H1 (cell line): Measurements from ENCODE around the gene CELF4. TPM values are rescaled to one million over a fixed set of nuclear protein-coding genes. Genes with fewer than 3 reads are reported as not detected.

Experiments
- CTCF ChIA-PET: fragments of 300-600 bp; sonication (Branson Sonifier 250); formaldehyde crosslinking; loops from one replicate; lab custom pipeline; 2021; ENCODE audit not compliant: partially characterized antibody; lab: Charles Lee
- POLR2A ChIA-PET: fragments of 300-600 bp; sonication (Branson Sonifier 250); formaldehyde crosslinking; loops from one replicate; lab custom pipeline; 2021; ENCODE audit warnings: inconsistent platforms; ENCODE audit not compliant: partially characterized antibody; lab: Charles Lee
- DNase-seq, 2 experiments: peaks; one replicate each; pipeline versions ENCODE4 v3.0.0 to v3.0.0-alpha.2; 2010 to 2022; ENCODE audit warnings: low spot score in 2 of 2, low read depth in 1 of 2, mixed read lengths in 1 of 2
- FAIRE-seq: peaks from 2 replicates; lab custom pipeline; 2011; peaks lifted over from hg19 to GRCh38; lab: Jason Lieb, UNC
- H2AFZ ChIP-seq: 2 replicates; pipeline ENCODE4 v1.8.1; 2012; ENCODE audit warnings: low read length, inconsistent platforms
- H2AK5ac ChIP-seq: 2 replicates; pipeline ENCODE4 v1.6.1; 2013; ENCODE audit warnings: low read depth, low read length
- H2BK120ac ChIP-seq: replicated peaks from 2 replicates; pipeline ENCODE3; 2013; ENCODE audit warnings: low read depth, low read length, inconsistent platforms
- H2BK12ac ChIP-seq: 2 replicates; pipeline ENCODE4 v1.6.1; 2013; ENCODE audit warnings: low read depth, low read length
- H2BK15ac ChIP-seq: 2 replicates; pipeline ENCODE4 v1.6.1; 2013; ENCODE audit warnings: low read length
- H2BK20ac ChIP-seq: 2 replicates; pipeline ENCODE4 v1.6.1; 2013; ENCODE audit warnings: low read length
- H2BK5ac ChIP-seq: 2 replicates; pipeline ENCODE4 v1.6.1; 2013; ENCODE audit warnings: low read depth, low read length
- H3K14ac ChIP-seq: 2 replicates; pipeline ENCODE4 v1.6.1; 2013; ENCODE audit warnings: inconsistent platforms; ENCODE audit not compliant: insufficient read length
- H3K18ac ChIP-seq: 2 replicates; pipeline ENCODE4 v1.6.1; 2013; ENCODE audit warnings: low read length; ENCODE audit errors: extremely low read depth
- H3K23ac ChIP-seq: 2 replicates; pipeline ENCODE4 v1.6.1; 2013; ENCODE audit warnings: inconsistent platforms; ENCODE audit not compliant: insufficient read length
- H3K23me2 ChIP-seq: 2 replicates; pipeline ENCODE4 v1.6.1; 2013; ENCODE audit warnings: low read depth, low read length
- H3K27ac ChIP-seq: 2 replicates; pipeline ENCODE4 v1.6.1; 2011; ENCODE audit warnings: low read depth, low read length, inconsistent platforms
- H3K27me3 ChIP-seq, 4 experiments: replicated peaks in 1 of 4; 1 replicate in 1 of 4; 2 replicates in 3 of 4; pipeline versions ENCODE4 v1.6.1 to v1.8.1; 2011 to 2013; ENCODE audit warnings: low read length in 3 of 4, mild to moderate bottlenecking in 3 of 4, inconsistent platforms in 2 of 4, mixed read lengths in 2 of 4, moderate library complexity in 1 of 4; ENCODE audit not compliant: control insufficient read depth in 3 of 4, insufficient read depth in 3 of 4; ENCODE audit errors: extremely low read depth in 1 of 4
- H3K36me3 ChIP-seq, 4 experiments: 2 replicates each; pipeline versions ENCODE4 v1.6.1 to v1.8.1; 2011 to 2013; ENCODE audit warnings: mild to moderate bottlenecking in 4 of 4, low read length in 3 of 4, moderate library complexity in 2 of 4, control low read depth in 1 of 4, inconsistent platforms in 1 of 4; ENCODE audit not compliant: insufficient read depth in 4 of 4, control insufficient read depth in 2 of 4
- H3K4ac ChIP-seq: replicated peaks from 2 replicates; pipeline ENCODE3; 2013; ENCODE audit warnings: low read length, low read depth, mixed read lengths, inconsistent platforms; ENCODE audit not compliant: insufficient read length
- H3K4me1 ChIP-seq, 4 experiments: replicated peaks in 1 of 4; 1 replicate in 1 of 4; 2 replicates in 3 of 4; pipeline versions ENCODE4 v1.6.1 to v1.8.1; 2011 to 2013; ENCODE audit warnings: low read length in 3 of 4, inconsistent platforms in 2 of 4, mixed read lengths in 1 of 4; ENCODE audit not compliant: insufficient read depth in 4 of 4, control insufficient read depth in 3 of 4
- H3K4me2 ChIP-seq, 2 experiments: 2 replicates each; pipeline versions ENCODE4 v1.6.1 to v1.8.1; 2011 to 2013; ENCODE audit warnings: low read depth in 2 of 2, low read length in 2 of 2, control low read depth in 1 of 2, inconsistent platforms in 1 of 2, mild to moderate bottlenecking in 1 of 2; ENCODE audit not compliant: insufficient read depth in 1 of 2
- H3K4me3 ChIP-seq, 4 experiments: fragments of 200-600, 300-600 bp in 1 of 4; sonication (generic), shearing (Covaris generic), sonication (Bioruptor Twin) in 1 of 4; 2 replicates each; pipeline versions ENCODE4 v1.5.1 to v1.8.1; 2011 to 2016; ENCODE audit warnings: low read length in 4 of 4, low read depth in 3 of 4, control low read depth in 2 of 4, inconsistent platforms in 2 of 4, mild to moderate bottlenecking in 2 of 4, mixed read lengths in 1 of 4, moderate library complexity in 1 of 4; ENCODE audit not compliant: insufficient read depth in 2 of 4; ENCODE audit errors: extremely low read depth in 1 of 4
- H3K56ac ChIP-seq: replicated peaks from 2 replicates; pipeline ENCODE3; 2013; ENCODE audit warnings: low read depth, mild to moderate bottlenecking, mixed read lengths, low read length, inconsistent platforms; ENCODE audit not compliant: insufficient read length
- H3K79me1 ChIP-seq: 2 replicates; pipeline ENCODE4 v1.6.1; 2013; ENCODE audit warnings: low read depth, low read length, control low read depth
- H3K79me2 ChIP-seq, 2 experiments: 2 replicates each; pipeline versions ENCODE4 v1.6.1 to v1.8.1; 2012 to 2013; ENCODE audit warnings: low read length in 2 of 2, mild to moderate bottlenecking in 2 of 2, inconsistent platforms in 1 of 2; ENCODE audit not compliant: insufficient read depth in 2 of 2, control insufficient read depth in 1 of 2
- H3K9ac ChIP-seq, 4 experiments: replicated peaks in 1 of 4; 1 replicate in 1 of 4; 2 replicates in 3 of 4; pipeline versions ENCODE4 v1.6.1 to v1.8.1; 2011 to 2013; ENCODE audit warnings: low read depth in 3 of 4, low read length in 3 of 4, control low read depth in 2 of 4, mild to moderate bottlenecking in 2 of 4, moderate library complexity in 2 of 4, inconsistent platforms in 1 of 4; ENCODE audit errors: extremely low read depth in 1 of 4
- H3K9me3 ChIP-seq, 2 experiments: 2 replicates each; pipeline versions ENCODE4 v1.6.1 to v1.8.1; 2012 to 2013; ENCODE audit warnings: mild to moderate bottlenecking in 2 of 2, moderate library complexity in 2 of 2, control low read depth in 1 of 2, inconsistent platforms in 1 of 2, low read depth in 1 of 2, low read length in 1 of 2, mixed read lengths in 1 of 2; ENCODE audit not compliant: insufficient read depth in 2 of 2
- H4K20me1 ChIP-seq, 2 experiments: replicated peaks in 1 of 2; 2 replicates each; pipeline versions ENCODE3 to v1.8.1; 2011 to 2013; ENCODE audit warnings: inconsistent platforms in 2 of 2, low read length in 2 of 2, mild to moderate bottlenecking in 1 of 2; ENCODE audit not compliant: insufficient read depth in 2 of 2, control insufficient read depth in 1 of 2
- H4K5ac ChIP-seq: 2 replicates; pipeline ENCODE4 v1.6.1; 2013; ENCODE audit warnings: low read length, low read depth, mixed read lengths, inconsistent platforms; ENCODE audit not compliant: insufficient read length
- H4K8ac ChIP-seq: 2 replicates; pipeline ENCODE4 v1.8.0; 2013; ENCODE audit warnings: mild to moderate bottlenecking, moderate library complexity, low read length, inconsistent platforms; ENCODE audit not compliant: insufficient read depth; ENCODE audit errors: extremely low read depth
- H4K91ac ChIP-seq: replicated peaks from 2 replicates; pipeline ENCODE3; 2013; ENCODE audit warnings: low read length, mixed read lengths, inconsistent platforms; ENCODE audit not compliant: insufficient read length
- CHD2 ChIP-seq: IDR thresholded peaks from 2 replicates; pipeline ENCODE4 v1.6.1; 2012; ENCODE audit warnings: low read length, improper control_type of control experiment
- CTCF ChIP-seq, 3 experiments: IDR thresholded peaks; 1 replicate in 2 of 3; 2 replicates in 1 of 3; pipeline versions ENCODE4 v1.5.1 to v1.6.1; 2011; ENCODE audit warnings: low read length in 3 of 3, mild to moderate bottlenecking in 3 of 3, inconsistent platforms in 2 of 3, low read depth in 1 of 3, moderate library complexity in 1 of 3; ENCODE audit not compliant: insufficient read depth in 1 of 3; ENCODE audit errors: control extremely low read depth in 1 of 3
- EZH2 ChIP-seq: fragments of 200-600 bp; sonication (generic); IDR thresholded peaks from 2 replicates; pipeline ENCODE4 v1.7.1; 2012; ENCODE audit warnings: low read depth, mild to moderate bottlenecking, moderate library complexity, low read length, inconsistent platforms; ENCODE audit not compliant: severe bottlenecking
- RAD21 ChIP-seq, 2 experiments: IDR thresholded peaks in 1 of 2; conservative IDR thresholded peaks in 1 of 2; 2 replicates each; pipeline ENCODE4 v1.6.1; 2011; ENCODE audit warnings: low read depth in 2 of 2, low read length in 2 of 2, improper control_type of control experiment in 1 of 2, inconsistent platforms in 1 of 2, mild to moderate bottlenecking in 1 of 2, moderate library complexity in 1 of 2
- WGBS, 2 experiments: shearing (Covaris generic) in 1 of 2; methylation state at CpG; one replicate each; pipeline versions ENCODE4 v1.1.6 to v1.1.7; 2013 to 2015; ENCODE audit warnings: low lambda C conversion rate in 2 of 2, mixed read lengths in 2 of 2, inconsistent platforms in 1 of 2, low coverage in 1 of 2, missing lambda C conversion rate in 1 of 2; ENCODE audit not compliant: insufficient replicate concordance in 2 of 2, insufficient coverage in 1 of 2, insufficient read length in 1 of 2; ENCODE audit errors: extremely low coverage in 1 of 2, missing lambda C conversion rate in 1 of 2; 5-methylcytosine and 5-hydroxymethylcytosine counted together
- polyA plus RNA-seq, 7 experiments: library from polyadenylated mRNA; depleted of rRNA in 3 of 7; stranded (reverse) in 5 of 7; unstranded in 2 of 7; fragments of >200 nt in 5 of 7; fragments of 200-250 nt in 2 of 7; gene quantifications; 1 replicate in 5 of 7; 2 replicates in 1 of 7; 4 replicates in 1 of 7; pipeline versions ENCODE4 v1.2.1 to v1.2.3, GENCODE V29; 2011 to 2013; ENCODE audit warnings: missing spikeins in 2 of 7, mixed read lengths in 2 of 7
- total RNA-seq: library from RNA; stranded (reverse); fragmentation: NEBNext Ultra II Directional; extraction: Animal tissue kit (Norgen Biotek cat#: 25700); gene quantifications from 2 replicates; pipeline ENCODE4 v1.2.1, GENCODE V29; 2021

The CELF4 gene
- total and polyA plus RNA-seq, 2 of the 8 experiments (the other 6 are each of a cell fraction or from before 2014, with no cell fraction given), result 1.6 to 3.4 TPM

- Histone ChIP-seq H3K27ac (no peak overlapping the region), H3K9ac (no peak overlapping the region), H3K79me2 (no peaks in the 10 kb centered on the region), H4K5ac (no peak overlapping the region), H2BK5ac (no peak overlapping the region), H3K9me3 (no peaks in the 10 kb centered on the region), H3K56ac (no peak overlapping the region), H3K4ac (no peak overlapping the region), H3K14ac (no peak overlapping the region), H3K23ac (no peak overlapping the region), H3K18ac (no peak overlapping the region), H3K27me3 (no peaks in the 10 kb centered on the region), H2BK15ac (0 out of 2 replicates have a peak overlapping the region, but pooled peaks have one; percentile 3), H2BK20ac (no peak overlapping the region), H4K8ac (no peak overlapping the region), H3K4me1 (peaks cover 0 to 11% (median 8%) of the 10 kb centered on the region in 4 experiments; a peak in 6 of 7 replicates), H3K23me2 (peaks cover 11% of the 10 kb centered on the region; the same call in 1 of the 2 replicates), H4K91ac (no peak overlapping the region), H4K20me1 (peaks cover 0 to 8% of the 10 kb centered on the region in 2 experiments), H3K4me3 (no peak overlapping the region), H2AK5ac (no peak overlapping the region; the same call in 1 of the 2 replicates), H2BK12ac (no peak overlapping the region), H3K79me1 (no peaks in the 10 kb centered on the region), H2AFZ (no peak overlapping the region), H3K36me3 (no peaks in the 10 kb centered on the region), H2BK120ac (no peak overlapping the region), H3K4me2 (no peak overlapping the region)
- FAIRE-seq (no peak), DNase-seq (no peak)
- TF ChIP-seq CTCF (IDR thresholded peaks at IDR 0.05; ENCODE audit: control extremely low read depth in 1 of 3, insufficient read depth in 1 of 3, low read depth in 1 of 3, low read length in 3 of 3) (peak in 1 of 3 experiments; percentile 1; a peak in 1 of 4 replicates), RAD21 (IDR thresholded peaks at IDR 0.05 in 1 of 2, conservative IDR thresholded peaks at IDR 0.05 in 1 of 2; ENCODE audit: low read depth in 2 of 2, low read length in 2 of 2) (peak in 1 of 2 experiments; percentile 2; a peak in 1 of 4 replicates), CHD2 (no peak), EZH2 (no peak)
- CTCF ChIA-PET, result interaction anchor here (0.7 to 7.9 kb wide), 26 partner anchors 9 to 155 kb away, joined by 3 to 85 read pairs (median 4); no protein-coding TSS in a partner anchor
- WGBS, 2 experiments, result 79% methylated on average over 8 of the region's 8 CpGs; no CpG with 5 or more reads in 1 of the 2 experiments
- POLR2A ChIA-PET, result no interaction called here
Measured at GRCh38 chr18:37383036-37383785, 182.4 kb downstream of the CELF4 start.
